HEK293T (cell line): Measurements from ENCODE around the gene USP17L10.
"Not testable (repeated sequence)": the region's sequence is repeated elsewhere in the genome, so short reads cannot be mapped to it uniquely, and the experiment has no call there.

Source experiments
- CTCF ChIA-PET: fragments of 350-600 bp; formaldehyde crosslinking; extraction: SDS; loops from one replicate; lab custom pipeline; 2021; ENCODE audit warnings: antibody characterized with exemption, inconsistent platforms; lab: Yijun Ruan, JAX
- POLR2A ChIA-PET: fragments of 350-600 bp; formaldehyde crosslinking; extraction: SDS; loops from one replicate; lab custom pipeline; 2020; ENCODE audit warnings: antibody characterized with exemption, inconsistent platforms; lab: Yijun Ruan, JAX
- DNase-seq: peaks from one replicate; pipeline ENCODE4 v3.0.0; 2012; ENCODE audit warnings: mixed read lengths; ENCODE audit errors: extremely low spot score

Gene USP17L10, protein sequence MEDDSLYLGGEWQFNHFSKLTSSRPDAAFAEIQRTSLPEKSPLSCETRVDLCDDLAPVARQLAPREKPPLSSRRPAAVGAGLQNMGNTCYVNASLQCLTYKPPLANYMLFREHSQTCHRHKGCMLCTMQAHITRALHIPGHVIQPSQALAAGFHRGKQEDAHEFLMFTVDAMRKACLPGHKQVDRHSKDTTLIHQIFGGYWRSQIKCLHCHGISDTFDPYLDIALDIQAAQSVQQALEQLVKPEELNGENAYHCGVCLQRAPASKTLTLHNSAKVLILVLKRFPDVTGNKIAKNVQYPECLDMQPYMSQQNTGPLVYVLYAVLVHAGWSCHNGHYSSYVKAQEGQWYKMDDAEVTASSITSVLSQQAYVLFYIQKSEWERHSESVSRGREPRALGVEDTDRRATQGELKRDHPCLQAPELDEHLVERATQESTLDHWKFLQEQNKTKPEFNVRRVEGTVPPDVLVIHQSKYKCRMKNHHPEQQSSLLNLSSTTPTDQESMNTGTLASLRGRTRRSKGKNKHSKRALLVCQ

DNA sequence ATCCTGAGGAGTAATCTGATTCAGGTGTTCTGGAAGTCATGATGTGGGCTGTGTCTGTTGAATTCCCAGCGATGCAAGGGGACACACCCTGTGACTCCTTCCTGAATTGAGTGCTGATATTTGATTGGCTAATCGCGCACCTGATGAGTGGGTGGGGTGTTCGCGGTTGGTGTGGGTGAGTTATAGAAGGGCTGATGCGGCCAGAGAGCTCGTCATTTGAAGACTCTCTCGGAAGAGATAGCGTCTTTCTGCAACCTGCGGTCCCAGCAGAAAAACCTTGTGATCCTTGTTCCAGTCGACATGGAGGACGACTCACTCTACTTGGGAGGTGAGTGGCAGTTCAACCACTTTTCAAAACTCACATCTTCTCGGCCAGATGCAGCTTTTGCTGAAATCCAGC lies at the start of gene USP17L10:
Gene USP17L10, plus strand, starts transcription at position 301 of the 400 bp plus-strand sequence. Its CDS starts 0 bp downstream, at position 301.
- CTCF ChIA-PET, POLR2A ChIA-PET, DNase-seq: not testable (repeated sequence)

GRCh38 chr4:9165990-9166389 lies 44.5 kb upstream of the USP17L10 start:
- POLR2A ChIA-PET, CTCF ChIA-PET, DNase-seq: not testable (repeated sequence)

GRCh38 chr4:9169791-9170459 lies 40.5 kb upstream of the USP17L10 start, which contains the start of gene FAM90A26:
Gene FAM90A26, plus strand, starts transcription at chr4:9170409. Its CDS starts 2,764 bp downstream, at chr4:9173173.
- POLR2A ChIA-PET, DNase-seq, CTCF ChIA-PET: not testable (repeated sequence)

DNA sequence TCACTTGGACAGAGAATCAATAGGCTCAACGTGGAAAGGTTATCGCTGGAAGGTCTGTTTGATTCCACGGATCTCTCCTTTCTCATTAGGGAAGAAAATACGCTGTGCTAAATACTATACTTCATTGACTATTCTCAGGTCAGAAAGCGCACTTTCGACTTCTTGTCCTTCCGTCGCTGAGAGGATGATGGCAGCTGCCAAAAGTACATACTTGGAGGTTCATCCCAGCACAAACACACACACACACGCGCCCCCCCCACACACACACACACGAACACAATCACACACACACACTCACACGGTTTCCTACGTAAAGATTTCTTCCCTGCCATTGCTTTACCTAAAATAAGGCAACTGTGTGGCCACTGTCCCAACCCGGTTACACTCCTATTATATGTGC lies 4.2 kb downstream of the USP17L10 start:
- POLR2A ChIA-PET, CTCF ChIA-PET, DNase-seq: not testable (repeated sequence)

DNA sequence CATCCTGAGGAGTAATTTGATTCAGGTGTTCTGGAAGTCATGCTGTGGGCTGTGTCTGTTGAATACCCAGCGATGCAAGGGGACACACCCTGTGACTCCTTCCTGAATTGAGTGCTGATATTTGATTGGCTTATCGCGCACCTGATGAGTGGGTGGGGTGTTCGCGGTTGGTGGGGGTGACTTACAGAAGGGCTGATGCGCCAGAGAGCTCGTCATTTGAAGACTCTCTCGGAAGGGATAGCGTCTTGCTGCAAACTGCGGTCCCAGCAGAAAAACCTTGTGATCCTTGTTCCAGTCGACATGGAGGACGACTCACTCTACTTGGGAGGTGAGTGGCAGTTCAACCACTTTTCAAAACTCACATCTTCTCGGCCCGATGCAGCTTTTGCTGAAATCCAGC lies 4.6 kb downstream of the USP17L10 start, which contains the start of gene USP17L11:
Gene USP17L11, plus strand, starts transcription at position 301 of the 400 bp plus-strand sequence. Its CDS starts 0 bp downstream, at position 301.
- CTCF ChIA-PET, POLR2A ChIA-PET, DNase-seq: not testable (repeated sequence)

DNA sequence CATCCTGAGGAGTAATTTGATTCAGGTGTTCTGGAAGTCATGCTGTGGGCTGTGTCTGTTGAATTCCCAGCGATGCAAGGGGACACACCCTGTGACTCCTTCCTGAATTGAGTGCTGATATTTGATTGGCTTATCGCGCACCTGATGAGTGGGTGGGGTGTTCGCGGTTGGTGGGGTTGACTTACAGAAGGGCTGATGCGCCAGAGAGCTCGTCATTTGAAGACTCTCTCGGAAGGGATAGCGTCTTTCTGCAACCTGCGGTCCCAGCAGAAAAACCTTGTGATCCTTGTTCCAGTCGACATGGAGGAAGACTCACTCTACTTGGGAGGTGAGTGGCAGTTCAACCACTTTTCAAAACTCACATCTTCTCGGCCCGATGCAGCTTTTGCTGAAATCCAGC lies 9.4 kb downstream of the USP17L10 start, which contains the start of gene USP17L12:
Gene USP17L12, plus strand, starts transcription at position 301 of the 400 bp plus-strand sequence. Its CDS starts 0 bp downstream, at position 301.
- CTCF ChIA-PET, POLR2A ChIA-PET: not testable (repeated sequence)

DNA sequence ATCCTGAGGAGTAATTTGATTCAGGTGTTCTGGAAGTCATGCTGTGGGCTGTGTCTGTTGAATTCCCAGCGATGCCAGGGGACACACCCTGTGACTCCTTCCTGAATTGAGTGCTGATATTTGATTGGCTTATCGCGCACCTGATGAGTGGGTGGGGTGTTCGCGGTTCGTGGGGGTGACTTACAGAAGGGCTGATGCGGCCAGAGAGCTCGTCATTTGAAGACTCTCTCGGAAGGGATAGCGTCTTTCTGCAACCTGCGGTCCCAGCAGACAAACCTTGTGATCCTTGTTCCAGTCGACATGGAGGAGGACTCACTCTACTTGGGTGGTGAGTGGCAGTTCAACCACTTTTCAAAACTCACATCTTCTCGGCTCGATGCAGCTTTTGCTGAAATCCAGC lies 14.1 kb downstream of the USP17L10 start, which contains the start of gene USP17L13:
Gene USP17L13, plus strand, starts transcription at position 301 of the 400 bp plus-strand sequence. Its CDS starts 0 bp downstream, at position 301.
- CTCF ChIA-PET, DNase-seq, POLR2A ChIA-PET: not testable (repeated sequence)

More for the DNA sequence above, 9.4 kb downstream of the USP17L10 start, which contains the start of gene USP17L12:
- DNase-seq, result not testable (repeated sequence)

GRCh38 chr4:9230249-9230648 lies 19.8 kb downstream of the USP17L10 start:
- DNase-seq, CTCF ChIA-PET, POLR2A ChIA-PET: not testable (repeated sequence)

DNA sequence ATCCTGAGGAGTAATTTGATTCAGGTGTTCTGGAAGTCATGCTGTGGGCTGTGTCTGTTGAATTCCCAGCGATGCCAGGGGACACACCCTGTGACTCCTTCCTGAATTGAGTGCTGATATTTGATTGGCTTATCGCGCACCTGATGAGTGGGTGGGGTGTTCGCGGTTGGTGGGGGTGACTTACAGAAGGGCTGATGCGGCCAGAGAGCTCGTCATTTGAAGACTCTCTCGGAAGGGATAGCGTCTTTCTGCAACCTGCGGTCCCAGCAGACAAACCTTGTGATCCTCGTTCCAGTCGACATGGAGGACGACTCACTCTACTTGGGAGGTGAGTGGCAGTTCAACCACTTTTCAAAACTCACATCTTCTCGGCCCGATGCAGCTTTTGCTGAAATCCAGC lies 23.6 kb downstream of the USP17L10 start, which contains the start of gene USP17L15:
Gene USP17L15, plus strand, starts transcription at position 301 of the 400 bp plus-strand sequence. Its CDS starts 0 bp downstream, at position 301.
- DNase-seq, CTCF ChIA-PET, POLR2A ChIA-PET: not testable (repeated sequence)

GRCh38 chr4:9238461-9238860 lies 28.0 kb downstream of the USP17L10 start:
- DNase-seq, POLR2A ChIA-PET, CTCF ChIA-PET: not testable (repeated sequence)

GRCh38 chr4:9243579-9243978 lies 33.1 kb downstream of the USP17L10 start, which contains the start of gene USP17L17:
Gene USP17L17, plus strand, starts transcription at chr4:9243879. Its CDS starts 0 bp downstream, at chr4:9243879.
- POLR2A ChIA-PET, DNase-seq, CTCF ChIA-PET: not testable (repeated sequence)

- CTCF ChIA-PET, DNase-seq, POLR2A ChIA-PET: not testable (repeated sequence)
Measured at GRCh38 chr4:9247953-9248680, 37.7 kb downstream of the USP17L10 start, which contains the start of gene USP17L18. Gene USP17L18, plus strand, starts transcription at chr4:9248630. Its CDS starts 0 bp downstream, at chr4:9248630.

- CTCF ChIA-PET, DNase-seq, POLR2A ChIA-PET: not testable (repeated sequence)
Measured at GRCh38 chr4:9253078-9253477, 42.6 kb downstream of the USP17L10 start, which contains the start of gene USP17L19. Gene USP17L19, plus strand, starts transcription at chr4:9253378. Its CDS starts 0 bp downstream, at chr4:9253378.

DNA sequence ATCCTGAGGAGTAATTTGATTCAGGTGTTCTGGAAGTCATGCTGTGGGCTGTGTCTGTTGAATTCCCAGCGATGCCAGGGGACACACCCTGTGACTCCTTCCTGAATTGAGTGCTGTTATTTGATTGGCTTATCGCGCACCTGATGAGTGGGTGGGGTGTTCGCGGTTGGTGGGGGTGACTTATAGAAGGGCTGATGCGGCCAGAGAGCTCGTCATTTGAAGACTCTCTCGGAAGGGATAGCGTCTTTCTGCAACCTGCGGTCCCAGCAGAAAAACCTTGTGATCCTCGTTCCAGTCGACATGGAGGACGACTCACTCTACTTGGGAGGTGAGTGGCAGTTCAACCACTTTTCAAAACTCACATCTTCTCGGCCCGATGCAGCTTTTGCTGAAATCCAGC lies 47.4 kb downstream of the USP17L10 start, which contains the start of gene USP17L20:
Gene USP17L20, plus strand, starts transcription at position 301 of the 400 bp plus-strand sequence. Its CDS starts 0 bp downstream, at position 301.
- DNase-seq, POLR2A ChIA-PET, CTCF ChIA-PET: not testable (repeated sequence)
